Measurements from ENCODE around the gene SURF6. TPM values are rescaled to one million over a fixed set of nuclear protein-coding genes. Genes with fewer than 3 reads are reported as not detected.

SURF6 gene
- total and polyA plus RNA-seq, 2 of the 8 experiments (the other 6 are each of a cell fraction or from before 2014, with no cell fraction given): 6.1 to 23.7 TPM

DNA sequence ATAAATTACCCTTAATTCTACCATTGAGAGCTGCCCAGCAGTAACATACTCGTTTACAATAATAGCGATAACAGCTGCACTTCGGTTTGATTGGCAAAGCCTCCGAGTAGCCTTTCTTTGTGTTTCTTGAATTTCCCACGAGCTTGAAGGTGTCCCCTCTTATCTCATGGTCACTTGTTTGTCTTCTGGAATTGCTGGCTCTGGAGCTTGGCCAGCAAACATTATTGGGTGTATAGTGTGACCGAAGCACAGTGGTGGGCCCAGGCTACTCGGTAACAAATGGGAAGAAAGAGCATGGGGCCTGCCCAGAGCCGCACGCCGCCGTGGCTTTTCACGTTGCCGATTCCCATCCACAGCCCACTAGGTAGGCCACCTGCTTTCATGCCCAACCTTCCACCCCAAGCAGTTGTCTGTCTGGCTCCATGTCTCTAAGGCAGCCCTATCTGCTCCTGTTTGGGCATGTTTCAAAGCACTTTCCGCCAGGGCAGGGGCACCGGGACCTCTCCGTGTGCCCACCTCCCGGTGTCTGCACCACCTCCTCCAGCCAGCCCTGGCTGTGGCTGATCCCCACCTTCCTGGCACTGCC lies 48.8 kb upstream of the SURF6 start:
- Histone ChIP-seq H2BK120ac (replicated peaks; ENCODE audit: low read depth, low read length) (no peak overlapping the region), H4K91ac (replicated peaks; ENCODE audit: insufficient read length, low read length) (no peak overlapping the region), H3K14ac (ENCODE audit: insufficient read length) (no peak overlapping the region), H3K4ac (replicated peaks; ENCODE audit: insufficient read length, low read depth, low read length) (no peak overlapping the region), H2BK5ac (ENCODE audit: low read depth, low read length) (no peak overlapping the region), H2BK15ac (ENCODE audit: low read length) (no peak overlapping the region), H3K36me3 (ENCODE audit: control insufficient read depth in 2 of 4, insufficient read depth in 4 of 4, low read length in 3 of 4) (no peaks in the 10 kb centered on the region; a peak in 1 of 8 replicates), H3K4me2 (ENCODE audit: insufficient read depth in 1 of 2, low read depth in 2 of 2, low read length in 2 of 2) (no peak overlapping the region), H3K27me3 (replicated peaks in 1 of 4; ENCODE audit: control insufficient read depth in 3 of 4, extremely low read depth in 1 of 4, insufficient read depth in 3 of 4, low read length in 3 of 4) (peaks cover 0 to 2% (median 0%) of the 10 kb centered on the region in 4 experiments; a peak in 1 of 7 replicates), H2AFZ (ENCODE audit: low read length) (no peak overlapping the region), H3K4me3 (ENCODE audit: extremely low read depth in 1 of 4, insufficient read depth in 2 of 4, low read depth in 3 of 4, low read length in 4 of 4) (no peak overlapping the region), H4K5ac (ENCODE audit: insufficient read length, low read depth, low read length) (no peak overlapping the region), H2BK12ac (ENCODE audit: low read depth, low read length) (no peak overlapping the region), H3K18ac (ENCODE audit: extremely low read depth, low read length) (no peak overlapping the region), H3K56ac (replicated peaks; ENCODE audit: insufficient read length, low read depth, low read length) (no peak overlapping the region), H2AK5ac (ENCODE audit: low read depth, low read length) (no peak overlapping the region), H3K9me3 (ENCODE audit: insufficient read depth in 2 of 2, low read depth in 1 of 2, low read length in 1 of 2) (peaks cover 0 to 11% of the 10 kb centered on the region in 2 experiments; a peak in 2 of 4 replicates), H3K23ac (ENCODE audit: insufficient read length) (no peak overlapping the region), H3K4me1 (replicated peaks in 1 of 4; ENCODE audit: control insufficient read depth in 3 of 4, insufficient read depth in 4 of 4, low read length in 3 of 4) (no peaks in the 10 kb centered on the region; a peak in 1 of 7 replicates), H3K9ac (replicated peaks in 1 of 4; ENCODE audit: extremely low read depth in 1 of 4, low read depth in 3 of 4, low read length in 3 of 4) (no peak overlapping the region), H2BK20ac (ENCODE audit: low read length) (no peak overlapping the region), H4K20me1 (replicated peaks in 1 of 2; ENCODE audit: control insufficient read depth in 1 of 2, insufficient read depth in 2 of 2, low read length in 2 of 2) (peaks cover 0 to 15% of the 10 kb centered on the region in 2 experiments), H3K27ac (ENCODE audit: low read depth, low read length) (no peak overlapping the region), H3K79me1 (ENCODE audit: low read depth, low read length) (no peaks in the 10 kb centered on the region), H3K23me2 (ENCODE audit: low read depth, low read length) (peaks cover 16% of the 10 kb centered on the region; the same call in 1 of the 2 replicates), H4K8ac (ENCODE audit: extremely low read depth, insufficient read depth, low read length) (no peak overlapping the region), H3K79me2 (ENCODE audit: control insufficient read depth in 1 of 2, insufficient read depth in 2 of 2, low read length in 2 of 2) (no peaks in the 10 kb centered on the region)
- ChIA-PET POLR2A (ENCODE audit: partially characterized antibody) (interaction anchor here (1.0 to 1.6 kb wide), 6 partner anchors 10 to 37 kb away, joined by 3 to 5 read pairs (median 3); partner anchors contain the start of genes MED22, REXO4 and RPL7A), CTCF (ENCODE audit: partially characterized antibody) (interaction anchor here (0.5 to 4.7 kb wide), 6 partner anchors 12 to 111 kb away, joined by 3 to 52 read pairs (median 4); no protein-coding TSS in a partner anchor)
- DNase-seq (ENCODE audit: low read depth in 1 of 2, low spot score in 2 of 2): no peak
- FAIRE-seq: no peak
- 94% methylated on average over 17 of the region's 17 CpGs; no CpG with 5 or more reads in 1 of the 2 experiments for WGBS, 2 experiments (ENCODE audit: extremely low coverage in 1 of 2, insufficient coverage in 1 of 2, insufficient read length in 1 of 2, insufficient replicate concordance in 2 of 2, low coverage in 1 of 2, low lambda C conversion rate in 2 of 2, missing lambda C conversion rate in 1 of 2)
- TF ChIP-seq SIN3A (conservative IDR thresholded peaks at IDR 0.05 in 1 of 2, IDR thresholded peaks at IDR 0.05 in 1 of 2; ENCODE audit: low read depth in 1 of 2, low read length in 2 of 2): no peak
- TF ChIP-seq SP1 (IDR thresholded peaks at IDR 0.05; ENCODE audit: low read depth, low read length): no peak
- no peak for TF ChIP-seq FOSL1 (IDR thresholded peaks at IDR 0.05; ENCODE audit: insufficient read depth, low read depth, low read length)
- no peak for TF ChIP-seq SP4 (IDR thresholded peaks at IDR 0.05; ENCODE audit: low read length)
- TF ChIP-seq SIRT6 (IDR thresholded peaks at IDR 0.05; ENCODE audit: low read length): no peak
- TF ChIP-seq ZNF274 (IDR thresholded peaks at IDR 0.05; ENCODE audit: borderline replicate concordance, extremely low read depth, low read length): no peak
- no peak for TF ChIP-seq EP300 (IDR thresholded peaks at IDR 0.05; ENCODE audit: borderline replicate concordance in 1 of 2, low read depth in 2 of 2, low read length in 2 of 2)
